MCF 10A (cell line): ENCODE measurements around the gene SSR3. TPM values are rescaled to one million over a fixed set of nuclear protein-coding genes. Genes with fewer than 3 reads are reported as not detected.

Experiments
- BruUV-seq: library from RNA; stranded (reverse); fragments of 400-500 nt; replicated peaks from 2 replicates; lab custom pipeline; 2021; lab: Mats Ljungman, UMichigan
- CTCF ChIA-PET: fragments of 300-600 bp; sonication (Branson Sonifier 250); formaldehyde crosslinking; extraction: SDS; loops from one replicate; lab custom pipeline; 2021; ENCODE audit warnings: antibody characterized with exemption, inconsistent platforms; lab: Yijun Ruan, JAX
- POLR2A ChIA-PET: fragments of 300-600, 350-650 bp; sonication (Branson Sonifier 250); formaldehyde crosslinking; extraction: SDS; loops from one replicate; lab custom pipeline; 2020; ENCODE audit warnings: antibody characterized with exemption, inconsistent platforms; lab: Yijun Ruan, JAX
- DNase-seq: peaks from one replicate; pipeline ENCODE4 v3.0.0-alpha.2; 2018; ENCODE audit not compliant: unreplicated experiment
- H3K27ac Mint-ChIP-seq: one replicate; pipeline ENCODE4 v1.8.0; 2022; ENCODE audit warnings: mild to moderate bottlenecking, low read depth, mixed read lengths; ENCODE audit not compliant: unreplicated experiment
- H3K27me3 Mint-ChIP-seq: one replicate; pipeline ENCODE4 v1.8.0; 2022; ENCODE audit warnings: mixed read lengths; ENCODE audit not compliant: insufficient read depth, unreplicated experiment
- H3K36me3 Mint-ChIP-seq: one replicate; pipeline ENCODE4 v1.8.0; 2022; ENCODE audit warnings: mild to moderate bottlenecking, moderate library complexity, mixed read lengths; ENCODE audit not compliant: insufficient read depth, unreplicated experiment
- H3K4me1 Mint-ChIP-seq: one replicate; pipeline ENCODE4 v1.8.0; 2022; ENCODE audit warnings: mixed read lengths; ENCODE audit not compliant: insufficient read depth, unreplicated experiment
- H3K4me3 Mint-ChIP-seq: one replicate; pipeline ENCODE4 v1.8.0; 2022; ENCODE audit warnings: mild to moderate bottlenecking, moderate library complexity, mixed read lengths; ENCODE audit not compliant: unreplicated experiment
- H3K9me3 Mint-ChIP-seq: one replicate; pipeline ENCODE4 v1.8.0; 2022; ENCODE audit warnings: mixed read lengths; ENCODE audit not compliant: unreplicated experiment
- CTCF ChIP-seq: fragments of 200-600 bp; IDR thresholded peaks from one replicate; pipeline ENCODE4 v1.8.0; 2022; ENCODE audit warnings: antibody characterized with exemption, mild to moderate bottlenecking; ENCODE audit not compliant: unreplicated experiment
- intact Hi-C: fragments of 100-400 bp; cut with micrococcal nuclease; formaldehyde crosslinking; loops from 2 replicates; pipeline ENCODE4 v1.14.1; 2022
- total RNA-seq: library from RNA; stranded (reverse); gene quantifications from 2 replicates; pipeline ENCODE4 v1.2.3, GENCODE V29; 2022

SSR3 gene
- total RNA-seq, 1 experiment from 2014 or later: 447 TPM

DNA sequence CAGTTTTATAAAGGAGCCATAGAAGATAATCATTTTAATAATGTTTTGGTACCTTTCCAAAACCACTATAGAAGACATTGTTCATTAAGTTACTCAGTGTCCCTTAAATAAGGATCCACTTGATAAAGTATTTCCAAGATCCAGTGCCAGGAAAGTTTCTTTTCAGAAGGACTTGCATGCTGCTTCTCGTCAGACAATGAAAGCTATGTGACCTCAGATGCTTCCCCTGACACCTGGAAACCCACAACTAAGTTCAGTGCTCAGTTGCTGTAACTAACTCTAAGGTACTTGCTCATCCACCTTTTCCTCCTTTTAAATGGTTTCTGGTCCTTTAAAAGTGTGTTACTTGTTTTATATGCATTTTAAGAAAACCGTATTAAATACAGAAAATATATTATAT lies 7.3 kb downstream of the SSR3 start:
- DNase-seq: no peak
- H3K27me3 Mint-ChIP-seq: no peaks in the 10 kb centered on the region
- no peaks in the 10 kb centered on the region for H3K9me3 Mint-ChIP-seq
- no peak overlapping the region for H3K4me3 Mint-ChIP-seq
- ChIA-PET POLR2A (interaction anchor here (0.7 to 1.3 kb wide), 2 partner anchors 131 to 590 kb away, joined by 3 read pairs; no protein-coding TSS in a partner anchor), CTCF (interaction anchor here (1.0 to 3.5 kb wide), 5 partner anchors 12 to 590 kb away, joined by 3 to 13 read pairs (median 7); no protein-coding TSS in a partner anchor)
- H3K27ac Mint-ChIP-seq: peak overlapping the region; percentile 30
- intact Hi-C loops: no loop called here
- peaks cover 22% of the 10 kb centered on the region for H3K4me1 Mint-ChIP-seq
- H3K36me3 Mint-ChIP-seq: peaks cover 92% of the 10 kb centered on the region
- no peak for TF ChIP-seq CTCF
- BruUV-seq: no TSS peak

DNA sequence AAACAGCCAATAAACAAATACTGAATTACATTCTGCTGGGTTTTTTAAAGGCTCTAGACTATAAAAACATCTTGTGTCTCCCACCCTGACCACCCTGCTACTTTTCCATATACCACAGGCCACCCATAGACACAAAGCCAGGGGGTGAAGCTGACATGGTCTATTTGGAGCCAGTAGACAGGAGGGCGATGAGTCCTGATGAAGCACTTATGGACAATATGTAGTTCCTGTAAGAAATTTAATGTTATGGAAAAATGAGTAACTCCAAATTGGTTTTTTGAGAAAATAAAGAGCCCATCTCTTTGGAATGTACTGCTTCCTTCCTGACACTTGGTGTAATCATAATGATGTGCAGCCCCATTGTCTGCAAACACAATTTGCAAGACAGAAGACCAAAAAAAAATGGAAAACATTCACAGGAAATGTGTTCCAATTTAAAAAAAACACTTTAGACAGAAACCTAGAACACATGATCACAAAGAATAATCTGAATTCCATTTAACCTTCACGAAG lies 11.8 kb downstream of the SSR3 start:
- Mint-ChIP-seq H3K27ac (no peak overlapping the region), H3K4me1 (no peaks in the 10 kb centered on the region), H3K27me3 (no peaks in the 10 kb centered on the region), H3K4me3 (no peak overlapping the region), H3K36me3 (peaks cover 84% of the 10 kb centered on the region), H3K9me3 (no peaks in the 10 kb centered on the region)
- no peak for DNase-seq
- no TSS peak for BruUV-seq
- TF ChIP-seq CTCF: no peak
- ChIA-PET POLR2A (interaction anchor here (0.7 to 3.5 kb wide), 3 partner anchors 12 to 540 kb away, joined by 3 to 28 read pairs (median 6); partner anchors contain the start of gene SSR3), CTCF (interaction anchor here (0.5 to 4.4 kb wide), 30 partner anchors 8 to 595 kb away, joined by 3 to 31 read pairs (median 4); no protein-coding TSS in a partner anchor)
- intact Hi-C loops: no loop called here

- Mint-ChIP-seq H3K4me1 (no peaks in the 10 kb centered on the region), H3K9me3 (no peaks in the 10 kb centered on the region)
These were observed 12.5 kb downstream of the SSR3 start for GRCh38 chr3:156542101-156543042.

More at GRCh38 chr3:156542101-156543042, 12.5 kb downstream of the SSR3 start:
- H3K27ac Mint-ChIP-seq: no peak overlapping the region
- TF ChIP-seq CTCF: no peak
- no peaks in the 10 kb centered on the region for H3K27me3 Mint-ChIP-seq
- ChIA-PET CTCF (interaction anchor here (0.6 to 4.4 kb wide), 23 partner anchors 12 to 595 kb away, joined by 3 to 31 read pairs (median 5); no protein-coding TSS in a partner anchor), POLR2A (interaction anchor here (0.7 to 3.5 kb wide), 2 partner anchors 12 to 539 kb away, joined by 3 to 28 read pairs; partner anchors contain the start of gene SSR3)
- no peak for DNase-seq
- H3K36me3 Mint-ChIP-seq: peaks cover 82% of the 10 kb centered on the region
- intact Hi-C loops: no loop called here
- BruUV-seq: TSS peak; percentile 20
- no peak overlapping the region for H3K4me3 Mint-ChIP-seq
